Subcutaneous abdominal adipose tissue (tissue), 5 donors: ENCODE data around the gene NLRC5.
A peak's percentile ranks its signal among the peaks of the same experiment; 100 is the strongest.

Experiments
- H3K27ac ChIP-seq: one replicate; pipeline ENCODE4 v1.7.0; 2013; ENCODE audit warnings: low read depth, mild to moderate bottlenecking, inconsistent platforms, low read length, moderate library complexity
- H3K27me3 ChIP-seq, 5 donors: one replicate each; pipeline ENCODE4 v1.7.0; 2013; ENCODE audit warnings: low read length in 5 of 5, inconsistent platforms in 1 of 5; ENCODE audit not compliant: control insufficient read depth in 5 of 5, insufficient read depth in 4 of 5
- H3K36me3 ChIP-seq, 5 donors: one replicate each; pipeline ENCODE4 v1.7.0; 2013; ENCODE audit warnings: low read length in 5 of 5; ENCODE audit not compliant: control insufficient read depth in 5 of 5, insufficient read depth in 5 of 5
- H3K4me1 ChIP-seq, 5 donors: one replicate each; pipeline ENCODE4 v1.7.0; 2013; ENCODE audit warnings: low read length in 5 of 5, mild to moderate bottlenecking in 3 of 5, moderate library complexity in 1 of 5; ENCODE audit not compliant: control insufficient read depth in 5 of 5, insufficient read depth in 5 of 5
- H3K4me3 ChIP-seq, 5 donors: one replicate each; pipeline ENCODE4 v1.7.0; 2013; ENCODE audit warnings: low read length in 5 of 5, low read depth in 1 of 5
- H3K9ac ChIP-seq, 5 donors: one replicate each; pipeline ENCODE4 v1.7.0; 2013; ENCODE audit warnings: low read length in 5 of 5, mild to moderate bottlenecking in 4 of 5, moderate library complexity in 3 of 5
- H3K9me3 ChIP-seq, 5 donors: one replicate each; pipeline ENCODE4 v1.7.0; 2013; ENCODE audit warnings: low read length in 5 of 5; ENCODE audit not compliant: control insufficient read depth in 5 of 5
- donor health status: healthy.
- donor health status: healthy.
- donor health status: healthy.
- donor health status: healthy.
- donor health status: healthy.

NLRC5 gene

GRCh38 chr16:56997931-56998330, 8.6 kb downstream of the NLRC5 start:
- Histone ChIP-seq H3K36me3 (peaks cover 0 to 3% (median 0%) of the 10 kb centered on the region in 5 donors), H3K9ac (no peak overlapping the region), H3K9me3 (no peaks in the 10 kb centered on the region), H3K27me3 (no peaks in the 10 kb centered on the region), H3K27ac (no peak overlapping the region), H3K4me1 (peaks cover 4 to 58% (median 23%) of the 10 kb centered on the region in 5 donors), H3K4me3 (no peak overlapping the region)

GRCh38 chr16:56998352-56998751, 9.0 kb downstream of the NLRC5 start:
- H3K4me1 ChIP-seq: peaks cover 4 to 57% (median 23%) of the 10 kb centered on the region in 5 donors
- no peak overlapping the region for H3K4me3 ChIP-seq
- H3K9me3 ChIP-seq: no peaks in the 10 kb centered on the region
- H3K9ac ChIP-seq: no peak overlapping the region
- H3K27ac ChIP-seq: peak overlapping the region; percentile 70
- no peaks in the 10 kb centered on the region for H3K27me3 ChIP-seq
- H3K36me3 ChIP-seq: peaks cover 0 to 3% (median 0%) of the 10 kb centered on the region in 5 donors

- Histone ChIP-seq H3K36me3 (peaks cover 0 to 6% (median 0%) of the 10 kb centered on the region in 5 donors), H3K9me3 (no peaks in the 10 kb centered on the region), H3K9ac (peak overlapping the region in 2 of 5 donors; percentile 9 to 37), H3K4me3 (no peak overlapping the region), H3K4me1 (peaks cover 4 to 59% (median 23%) of the 10 kb centered on the region in 5 donors), H3K27ac (peak overlapping the region; percentile 70), H3K27me3 (no peaks in the 10 kb centered on the region)
Measured at GRCh38 chr16:56998861-56999260, 9.5 kb downstream of the NLRC5 start.

- H3K27ac ChIP-seq: peak overlapping the region; percentile 70
Measured at GRCh38 chr16:56999409-57000270, 10.3 kb downstream of the NLRC5 start.

GRCh38 chr16:57000271-57001025, 11.1 kb downstream of the NLRC5 start:
- no peak overlapping the region for H3K4me3 ChIP-seq

More at GRCh38 chr16:56999409-57000270, 10.3 kb downstream of the NLRC5 start:
- H3K9ac ChIP-seq: peak overlapping the region in 3 of 5 donors; percentile 1 to 37 (median 23)
- H3K27me3 ChIP-seq: no peaks in the 10 kb centered on the region
- H3K4me1 ChIP-seq: peaks cover 4 to 56% (median 23%) of the 10 kb centered on the region in 5 donors
- peaks cover 0 to 13% (median 5%) of the 10 kb centered on the region in 5 donors for H3K36me3 ChIP-seq
- H3K9me3 ChIP-seq: no peaks in the 10 kb centered on the region
- no peak overlapping the region for H3K4me3 ChIP-seq

GRCh38 chr16:57001026-57001679, 11.8 kb downstream of the NLRC5 start:
- Histone ChIP-seq H3K4me3 (no peak overlapping the region), H3K9ac (peak overlapping the region in 2 of 5 donors; percentile 30 to 48), H3K9me3 (no peaks in the 10 kb centered on the region), H3K27ac (peak overlapping the region; percentile 76), H3K36me3 (peaks cover 0 to 15% (median 7%) of the 10 kb centered on the region in 5 donors), H3K27me3 (no peaks in the 10 kb centered on the region), H3K4me1 (peaks cover 4 to 46% (median 23%) of the 10 kb centered on the region in 5 donors)

More at GRCh38 chr16:57000271-57001025, 11.1 kb downstream of the NLRC5 start:
- Histone ChIP-seq H3K27me3 (no peaks in the 10 kb centered on the region), H3K4me1 (peaks cover 4 to 48% (median 23%) of the 10 kb centered on the region in 5 donors), H3K9ac (peak overlapping the region in 1 of 5 donors; percentile 30), H3K27ac (peak overlapping the region; percentile 76), H3K36me3 (peaks cover 0 to 17% (median 7%) of the 10 kb centered on the region in 5 donors), H3K9me3 (no peaks in the 10 kb centered on the region)

GRCh38 chr16:57003439-57004386, 14.4 kb downstream of the NLRC5 start:
- Histone ChIP-seq H3K4me1 (peaks cover 4 to 36% (median 21%) of the 10 kb centered on the region in 5 donors), H3K9ac (peak overlapping the region in 1 of 5 donors; percentile 23), H3K4me3 (no peak overlapping the region), H3K27ac (no peak overlapping the region), H3K36me3 (peaks cover 0 to 15% (median 7%) of the 10 kb centered on the region in 5 donors), H3K27me3 (no peaks in the 10 kb centered on the region), H3K9me3 (no peaks in the 10 kb centered on the region)

GRCh38 chr16:57004387-57005250, 15.3 kb downstream of the NLRC5 start:
- H3K9me3 ChIP-seq: no peaks in the 10 kb centered on the region
- peaks cover 0 to 15% (median 7%) of the 10 kb centered on the region in 5 donors for H3K36me3 ChIP-seq
- H3K9ac ChIP-seq: no peak overlapping the region
- peaks cover 1 to 27% (median 12%) of the 10 kb centered on the region in 5 donors for H3K4me1 ChIP-seq
- H3K27ac ChIP-seq: no peak overlapping the region
- no peak overlapping the region for H3K4me3 ChIP-seq
- no peaks in the 10 kb centered on the region for H3K27me3 ChIP-seq
